ENCODE data around the gene GNG8. TPM values are rescaled to one million over a fixed set of nuclear protein-coding genes. Genes with fewer than 3 reads are reported as not detected.

Gene GNG8
- total and polyA plus RNA-seq, 2 donors (not counting 1 experiment from before 2014, with no cell fraction given), result 6.7 TPM; not detected in 1

GRCh38 chr19:46648060-46648960, 12.3 kb upstream of the GNG8 start:
- intact Hi-C loops (cut with micrococcal nuclease), result no loop called here
- WGBS (ENCODE audit: insufficient coverage), result 26% methylated on average over 58 of the region's 63 CpGs
- peak overlapping the region; percentile 69 for H3K27ac Mint-ChIP-seq
- H3K4me3 ChIP-seq (ENCODE audit: control extremely low read depth in 1 of 5, extremely low read depth in 1 of 5, insufficient read depth in 1 of 5, low read depth in 2 of 5, low read length in 4 of 5), result no peak overlapping the region
- no peak overlapping the region for H2AFZ ChIP-seq (ENCODE audit: insufficient read depth, low read depth, low read length, poor library complexity, severe bottlenecking)
- peaks cover 57% of the 10 kb centered on the region for H3K27me3 Mint-ChIP-seq
- H3K79me2 ChIP-seq (ENCODE audit: control insufficient read depth, insufficient read depth, low read length), result no peaks in the 10 kb centered on the region
- TF ChIP-seq EZH2 (IDR thresholded peaks at IDR 0.05; ENCODE audit: borderline replicate concordance, insufficient read depth, low read depth, low read length, poor library complexity, severe bottlenecking), result no peak
- TF ChIP-seq CTCF (IDR thresholded peaks at IDR 0.05), result no peak
- H3K9me3 ChIP-seq (ENCODE audit: control extremely low read depth in 1 of 3, control insufficient read depth in 2 of 3, insufficient read depth in 1 of 3, low read length in 2 of 3), result peaks cover 0 to 26% (median 14%) of the 10 kb centered on the region in 3 donors
- no peak overlapping the region for H3K27ac ChIP-seq (ENCODE audit: low read length in 2 of 2)
- peaks cover 8% of the 10 kb centered on the region for H3K4me1 Mint-ChIP-seq
- ChIA-PET POLR2A (interaction anchor here (0.7 kb wide), 1 partner anchor 11 kb away, joined by 6 read pairs; no protein-coding TSS in a partner anchor), CTCF (no interaction called here)
- H4K20me1 ChIP-seq (ENCODE audit: control insufficient read depth, insufficient read depth, low read length, poor library complexity, severe bottlenecking), result no peaks in the 10 kb centered on the region
- H3K9ac ChIP-seq (ENCODE audit: low read length), result no peak overlapping the region
- peaks cover 6 to 8% of the 10 kb centered on the region in 2 donors for H3K4me1 ChIP-seq (ENCODE audit: control insufficient read depth in 2 of 2, insufficient read depth in 2 of 2, low read length in 2 of 2)
- H3K9me3 Mint-ChIP-seq (ENCODE audit: insufficient read depth), result no peaks in the 10 kb centered on the region
- H3K4me2 ChIP-seq (replicated peaks; ENCODE audit: low read depth, low read length, poor library complexity, severe bottlenecking), result peak overlapping the region; percentile 8
- H3K4me3 Mint-ChIP-seq, result peak overlapping the region; percentile 42
- peak; percentile 31 for DNase-seq
- H3K27me3 ChIP-seq (replicated peaks in 1 of 4; ENCODE audit: control extremely low read depth in 1 of 4, control insufficient read depth in 3 of 4, insufficient read depth in 4 of 4, low read length in 3 of 4), result peaks cover 0 to 56% (median 24%) of the 10 kb centered on the region in 4 experiments
- ATAC-seq (ENCODE audit: low read depth), result no peak
- H3K36me3 ChIP-seq (replicated peaks in 1 of 2; ENCODE audit: control extremely low read depth in 1 of 2, control insufficient read depth in 1 of 2, extremely low read depth in 1 of 2, insufficient read depth in 2 of 2, low read length in 1 of 2), result no peaks in the 10 kb centered on the region

GRCh38 chr19:46646402-46646801, 10.4 kb upstream of the GNG8 start:
- no peak overlapping the region for H3K27ac Mint-ChIP-seq
- H3K4me3 Mint-ChIP-seq, result no peak overlapping the region
- Histone ChIP-seq H3K79me2 (ENCODE audit: control insufficient read depth, insufficient read depth, low read length) (no peaks in the 10 kb centered on the region), H3K4me1 (ENCODE audit: control insufficient read depth in 2 of 2, insufficient read depth in 2 of 2, low read length in 2 of 2) (peaks cover 6 to 8% of the 10 kb centered on the region in 2 donors), H3K27me3 (replicated peaks in 1 of 4; ENCODE audit: control extremely low read depth in 1 of 4, control insufficient read depth in 3 of 4, insufficient read depth in 4 of 4, low read length in 3 of 4) (peaks cover 0 to 45% (median 22%) of the 10 kb centered on the region in 4 experiments), H3K4me3 (ENCODE audit: control extremely low read depth in 1 of 5, extremely low read depth in 1 of 5, insufficient read depth in 1 of 5, low read depth in 2 of 5, low read length in 4 of 5) (no peak overlapping the region), H2AFZ (ENCODE audit: insufficient read depth, low read depth, low read length, poor library complexity, severe bottlenecking) (no peak overlapping the region), H3K4me2 (replicated peaks; ENCODE audit: low read depth, low read length, poor library complexity, severe bottlenecking) (no peak overlapping the region), H3K27ac (ENCODE audit: low read length in 2 of 2) (no peak overlapping the region), H3K9me3 (ENCODE audit: control extremely low read depth in 1 of 3, control insufficient read depth in 2 of 3, insufficient read depth in 1 of 3, low read length in 2 of 3) (peaks cover 0 to 26% (median 14%) of the 10 kb centered on the region in 3 donors), H3K9ac (ENCODE audit: low read length) (no peak overlapping the region), H3K36me3 (replicated peaks in 1 of 2; ENCODE audit: control extremely low read depth in 1 of 2, control insufficient read depth in 1 of 2, extremely low read depth in 1 of 2, insufficient read depth in 2 of 2, low read length in 1 of 2) (no peaks in the 10 kb centered on the region), H4K20me1 (ENCODE audit: control insufficient read depth, insufficient read depth, low read length, poor library complexity, severe bottlenecking) (no peaks in the 10 kb centered on the region)
- H3K9me3 Mint-ChIP-seq (ENCODE audit: insufficient read depth), result no peaks in the 10 kb centered on the region
- peaks cover 8% of the 10 kb centered on the region for H3K4me1 Mint-ChIP-seq
- no CpG with 5 or more reads among the region's 3 CpGs for WGBS (ENCODE audit: insufficient coverage)
- peaks cover 54% of the 10 kb centered on the region for H3K27me3 Mint-ChIP-seq
- ChIA-PET CTCF (interaction anchor here (0.7 kb wide), 1 partner anchor 499 kb away, joined by 3 read pairs; no protein-coding TSS in a partner anchor), POLR2A (interaction anchor here (0.7 kb wide), 1 partner anchor 13 kb away, joined by 5 read pairs; no protein-coding TSS in a partner anchor)
- DNase-seq (no peak), ATAC-seq (ENCODE audit: low read depth) (no peak)
- intact Hi-C loops (cut with micrococcal nuclease), result no loop called here
- TF ChIP-seq CTCF (IDR thresholded peaks at IDR 0.05) (no peak), EZH2 (IDR thresholded peaks at IDR 0.05; ENCODE audit: borderline replicate concordance, insufficient read depth, low read depth, low read length, poor library complexity, severe bottlenecking) (no peak)

Data from B cell (primary cell).